ENCODE measurements around the gene PRKCE. TPM values are rescaled to one million over a fixed set of nuclear protein-coding genes. Genes with fewer than 3 reads are reported as not detected.

PRKCE gene
- polyA plus RNA-seq, 1 donor, result 8.7 TPM

DNA sequence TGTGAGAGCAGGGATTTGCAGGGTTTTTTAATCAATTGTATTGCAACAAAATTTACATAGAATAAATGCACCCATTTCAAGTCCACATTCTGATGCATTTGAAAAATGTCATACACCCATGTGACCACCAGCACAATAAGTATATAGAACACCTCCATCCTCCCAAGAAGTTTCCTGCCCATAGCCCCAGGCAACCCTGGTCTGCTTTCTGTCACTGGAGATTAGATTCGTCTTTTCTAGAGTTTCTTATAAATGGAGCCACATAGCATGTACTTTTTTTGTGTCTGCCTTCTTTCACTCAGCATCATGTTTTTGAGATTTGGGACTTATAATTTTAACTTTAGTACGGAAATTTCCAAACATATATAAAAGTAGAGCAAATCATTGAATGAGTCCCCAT lies 518.6 kb downstream of the PRKCE start:
- DNase-seq, result no peak

DNA sequence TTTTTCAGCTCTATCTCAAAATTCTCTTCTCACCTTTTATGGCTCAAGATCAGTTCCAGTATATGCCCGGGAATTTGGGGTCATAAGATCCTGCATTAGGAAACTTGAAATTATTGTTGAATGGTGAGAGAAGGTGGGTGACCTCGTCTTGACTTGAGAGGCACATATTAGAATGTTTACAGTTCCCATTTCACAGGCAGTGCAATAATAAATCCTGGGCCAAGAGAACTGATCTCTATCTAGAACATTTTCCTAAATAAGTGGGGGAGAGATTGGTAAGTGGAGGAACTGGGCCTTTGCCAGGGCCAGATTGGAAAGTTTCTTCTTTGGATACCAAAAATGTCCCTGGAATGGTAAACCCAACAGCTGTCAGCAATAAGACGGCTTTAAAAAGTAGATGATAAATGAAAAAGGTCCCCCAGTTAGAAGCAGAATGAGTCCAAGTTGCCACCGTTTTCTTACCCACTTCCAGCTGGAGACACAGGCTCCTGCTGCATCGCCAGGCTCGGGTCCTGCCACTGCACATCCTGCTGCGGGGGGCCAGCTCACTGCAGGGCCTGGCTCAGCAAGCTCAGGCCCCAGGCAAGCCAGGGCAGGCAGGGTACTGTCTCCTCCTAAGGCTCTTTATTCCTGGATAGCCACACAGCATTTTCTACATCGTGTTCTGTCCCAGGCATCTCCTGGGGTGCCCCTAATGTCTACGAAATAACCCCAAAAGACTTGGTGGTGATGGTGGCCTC lies 519.3 kb downstream of the PRKCE start:
- DNase-seq, result no peak

DNA sequence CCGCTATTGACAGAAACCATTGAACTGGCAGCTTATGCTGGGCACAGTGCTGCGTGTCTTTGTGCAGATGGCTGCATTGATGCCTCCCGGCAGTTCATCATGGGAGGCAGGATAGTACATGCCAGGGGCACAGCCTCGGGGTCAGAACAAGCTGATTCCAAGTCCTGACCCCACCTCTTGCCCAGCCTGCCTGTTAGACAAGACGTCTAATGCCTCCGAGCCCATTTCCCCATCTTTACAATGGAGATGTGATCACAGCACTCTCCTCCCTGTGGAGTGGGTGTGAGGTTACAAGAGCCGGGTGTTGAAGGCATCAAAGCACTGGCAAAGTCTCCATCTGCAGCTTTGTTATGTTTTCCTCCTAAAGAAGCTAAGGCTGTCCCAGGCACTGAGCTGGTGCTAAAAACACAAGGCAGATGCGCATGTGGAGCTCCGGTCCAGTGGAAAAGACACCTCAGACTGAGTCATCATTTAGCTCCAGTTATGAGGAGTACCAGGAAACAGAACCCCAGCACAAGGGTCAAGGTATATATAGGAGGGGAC lies 520.0 kb downstream of the PRKCE start:
- peak; percentile 22 for DNase-seq

DNA sequence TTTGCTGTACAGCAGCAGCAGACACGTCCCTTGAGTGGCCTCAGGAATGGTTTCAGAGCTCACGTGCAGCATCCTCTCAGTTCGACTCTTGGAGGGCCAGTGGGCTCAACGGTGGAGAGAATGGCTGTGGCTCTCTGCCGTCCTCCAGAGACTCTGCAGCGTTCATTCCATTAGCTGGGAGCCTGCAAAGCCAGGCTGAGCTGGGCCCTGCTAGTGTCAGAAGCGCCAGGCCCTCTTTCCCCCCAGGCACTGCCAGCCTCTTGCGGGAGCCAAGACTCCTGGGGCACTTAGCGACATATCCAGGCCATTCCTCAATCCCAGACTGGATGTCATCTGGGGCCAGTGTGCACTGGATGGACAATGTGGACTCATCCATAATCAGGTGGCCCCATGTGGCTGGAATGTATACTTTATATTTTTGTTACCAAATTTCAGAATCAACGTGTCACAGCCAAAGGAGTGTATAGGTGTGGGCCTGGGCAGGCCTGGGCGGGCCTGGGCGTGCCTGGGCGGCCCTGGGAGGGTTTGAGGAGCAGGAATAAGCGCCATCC lies 520.6 kb downstream of the PRKCE start:
- no peak for DNase-seq

DNA sequence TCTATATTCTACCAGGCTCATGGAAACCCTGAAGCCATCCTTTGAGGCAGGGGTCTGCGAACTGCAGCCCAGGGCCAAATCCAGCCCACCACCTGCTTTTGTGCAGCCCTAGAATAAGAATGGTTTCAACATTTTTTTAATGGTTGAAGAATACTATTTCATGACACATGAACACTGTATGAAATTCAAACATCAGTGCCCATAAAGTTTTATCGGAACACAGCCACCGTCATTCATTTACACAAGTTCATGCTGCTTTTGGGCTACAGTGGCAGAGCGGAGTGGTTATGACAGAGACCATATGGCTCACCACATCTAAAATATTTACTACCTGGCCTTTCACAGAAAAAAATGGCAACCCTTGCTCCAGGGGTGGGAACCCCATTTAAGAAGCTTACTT lies 521.6 kb downstream of the PRKCE start:
- DNase-seq, result no peak

DNA sequence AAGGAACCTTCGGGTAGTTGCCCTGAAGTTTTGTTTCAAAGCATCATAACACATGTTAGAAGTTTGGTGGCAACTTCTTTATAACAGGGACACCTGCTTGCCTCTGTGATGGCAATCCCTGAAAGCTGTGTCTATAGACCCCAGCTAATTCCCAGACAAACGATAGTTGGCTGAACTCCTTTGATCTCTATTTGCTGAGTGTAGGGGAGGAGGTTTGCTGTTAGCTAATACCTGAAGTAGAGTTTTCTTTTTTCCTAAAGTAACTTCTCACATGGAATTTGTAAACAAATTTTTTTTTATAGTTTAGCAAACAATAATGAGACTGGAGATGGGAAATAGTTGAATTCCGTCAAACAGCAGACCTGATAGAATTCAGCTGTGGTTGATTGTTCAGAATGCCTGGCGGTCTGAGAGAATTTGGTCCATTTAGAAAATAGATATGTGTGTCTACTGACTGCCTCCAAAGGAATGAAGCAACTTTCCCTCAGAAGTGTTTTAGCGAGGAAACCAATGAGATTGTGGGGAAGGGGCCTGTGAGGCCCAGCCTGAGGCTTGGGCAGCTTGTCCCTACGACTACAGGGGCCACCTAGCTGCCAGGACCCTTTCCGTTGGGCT lies 522.3 kb downstream of the PRKCE start:
- no peak for DNase-seq

DNA sequence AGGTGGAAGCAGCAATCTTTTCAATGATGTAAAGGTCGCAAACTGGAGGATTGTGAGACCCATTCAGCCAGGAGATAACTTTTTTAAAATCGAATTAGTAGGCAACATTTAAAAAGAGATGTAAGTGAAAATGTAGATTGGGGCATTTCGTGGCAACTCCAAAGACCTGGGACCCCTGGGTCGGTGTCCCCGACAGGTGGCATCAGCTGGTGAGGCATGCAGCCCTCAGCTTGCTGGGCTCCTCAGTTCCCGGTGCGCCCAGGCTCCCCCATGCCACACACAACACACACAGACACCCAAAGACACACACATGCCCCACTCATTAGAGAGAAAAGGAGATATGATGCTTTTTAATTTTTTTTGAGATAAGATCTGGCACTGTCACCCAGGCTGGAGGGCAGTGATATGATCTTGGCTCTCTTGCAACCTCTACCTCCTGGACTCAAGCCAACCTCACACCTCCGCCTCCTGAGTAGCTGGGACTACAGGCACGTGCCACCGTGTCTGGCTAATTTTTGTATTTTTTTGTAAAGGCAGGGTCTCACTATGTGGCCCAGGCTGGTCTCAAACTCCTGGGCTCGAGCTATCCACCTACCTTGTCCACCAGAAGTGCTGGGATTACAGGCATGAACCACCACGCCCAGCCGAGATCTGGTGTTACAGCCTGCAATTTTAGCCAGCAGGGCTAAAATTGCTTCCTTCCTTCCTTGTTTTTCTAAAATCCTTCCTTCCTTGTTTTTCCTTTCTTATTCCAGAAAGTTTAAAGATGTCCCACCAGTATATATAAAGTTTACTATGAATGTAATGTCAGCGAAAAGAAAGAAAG lies 523.1 kb downstream of the PRKCE start:
- no peak for DNase-seq

DNA sequence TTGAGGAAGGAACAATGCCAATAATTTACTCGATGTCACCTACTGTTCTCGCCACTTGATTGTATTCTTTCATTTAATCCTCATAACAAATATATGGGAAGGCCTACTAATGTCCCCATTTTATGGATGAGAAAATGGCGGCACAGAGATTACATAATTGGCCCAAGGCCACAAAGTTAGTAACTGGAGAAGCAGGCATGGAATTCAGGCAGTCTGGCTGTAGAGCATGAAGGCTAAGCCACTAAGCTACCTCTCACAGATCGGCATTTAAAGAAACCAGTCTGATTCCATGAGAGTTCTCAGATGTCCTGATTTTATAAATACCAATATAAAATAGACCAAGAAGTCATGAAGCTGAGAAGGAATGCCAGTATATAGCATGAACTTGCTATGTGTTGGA lies 523.9 kb downstream of the PRKCE start:
- DNase-seq, result no peak

DNA sequence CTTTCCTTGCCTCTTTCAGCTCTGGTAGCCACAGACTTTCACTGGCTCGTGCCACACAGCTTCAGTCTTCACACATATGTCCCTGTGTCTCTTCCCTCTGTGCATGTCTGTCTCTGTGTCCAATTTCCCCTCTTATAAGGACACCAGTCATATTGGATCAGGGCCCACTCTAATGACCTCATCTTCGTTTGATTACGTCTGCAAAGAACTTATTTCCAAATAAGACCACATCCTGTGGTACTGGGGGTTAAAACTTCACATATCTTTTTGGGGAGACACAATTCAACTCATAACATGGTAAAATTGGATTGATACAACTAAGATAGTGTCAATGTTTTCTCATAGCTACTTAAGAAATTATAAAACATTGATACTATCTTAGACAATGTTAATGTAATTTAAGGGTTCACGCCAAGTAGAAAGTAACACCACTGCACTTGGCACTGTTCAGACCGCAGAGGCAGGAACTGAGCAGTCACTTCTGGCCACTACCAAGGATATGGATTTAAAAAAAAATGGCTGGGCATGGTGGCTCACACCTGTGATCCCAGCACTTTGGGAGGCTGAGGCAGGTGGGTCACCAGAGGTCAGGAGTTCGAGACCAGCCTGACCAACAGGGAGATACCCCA lies 526.1 kb downstream of the PRKCE start:
- DNase-seq, result no peak

DNA sequence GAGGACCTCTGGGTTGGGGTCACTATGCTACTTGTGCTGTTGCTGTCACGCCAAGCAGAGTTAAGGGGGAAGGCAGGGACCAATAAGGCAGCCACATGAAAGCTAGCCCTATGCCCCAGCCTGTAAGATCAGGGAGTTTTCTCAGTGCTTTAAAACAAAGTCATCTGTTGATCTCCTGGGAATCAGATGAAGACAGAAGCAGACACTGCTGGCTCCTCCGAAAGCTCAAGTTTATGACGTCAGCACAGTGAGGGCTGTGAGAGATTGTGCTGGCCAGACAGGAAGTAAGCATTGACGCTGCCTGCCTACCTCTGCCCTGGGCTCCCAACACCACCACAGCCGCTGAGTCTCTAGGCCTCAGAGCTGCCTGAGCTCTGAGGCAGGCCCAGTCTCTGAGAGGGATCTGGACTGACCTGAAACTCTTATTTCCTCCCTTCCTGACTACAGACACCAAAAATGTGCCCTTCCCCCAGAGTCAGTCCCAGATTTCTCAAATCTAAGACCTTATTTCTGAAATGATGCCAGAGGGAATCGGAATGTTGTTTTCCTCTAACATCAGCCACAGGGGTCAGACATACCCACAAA lies 527.7 kb downstream of the PRKCE start:
- peak; percentile 28 for DNase-seq

DNA sequence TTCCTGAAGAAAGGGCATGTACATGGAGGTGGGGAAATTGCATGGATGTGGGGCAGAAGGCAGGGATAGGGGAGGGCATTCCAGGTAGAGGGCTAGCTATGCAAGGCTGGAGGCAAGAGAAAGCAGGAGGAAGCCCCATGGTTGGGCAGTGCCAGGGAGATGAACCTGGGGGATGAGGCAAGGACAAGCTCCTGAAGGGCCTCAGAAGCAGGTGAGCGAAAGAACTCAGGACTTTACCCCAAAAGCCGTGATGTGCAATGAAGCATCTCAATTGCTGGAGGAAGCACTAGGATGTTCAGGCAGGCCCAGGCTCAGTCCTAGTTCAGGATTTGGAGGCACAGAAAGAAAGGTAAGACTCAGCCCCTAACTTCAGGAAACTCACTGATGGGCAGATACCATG lies 528.7 kb downstream of the PRKCE start:
- DNase-seq, result no peak

DNA sequence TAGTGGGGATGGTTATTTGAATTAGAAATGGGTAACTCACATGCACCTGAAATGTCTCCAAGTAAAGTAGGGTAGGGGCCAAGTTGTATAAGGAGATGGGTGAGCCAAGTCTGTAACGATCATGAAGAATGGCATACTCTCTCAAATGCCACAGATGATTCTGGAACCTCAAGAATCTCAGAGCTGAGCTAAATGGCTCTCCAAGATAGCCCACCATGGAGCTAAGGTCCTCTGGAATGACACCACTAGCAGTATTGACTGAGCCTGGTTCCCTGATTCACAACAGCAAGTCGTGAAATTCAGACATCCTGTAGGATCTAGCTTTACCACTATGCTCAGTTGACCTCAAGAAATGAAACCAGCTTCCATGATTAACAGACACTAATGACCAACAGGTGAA lies 529.8 kb downstream of the PRKCE start:
- DNase-seq, result no peak

DNA sequence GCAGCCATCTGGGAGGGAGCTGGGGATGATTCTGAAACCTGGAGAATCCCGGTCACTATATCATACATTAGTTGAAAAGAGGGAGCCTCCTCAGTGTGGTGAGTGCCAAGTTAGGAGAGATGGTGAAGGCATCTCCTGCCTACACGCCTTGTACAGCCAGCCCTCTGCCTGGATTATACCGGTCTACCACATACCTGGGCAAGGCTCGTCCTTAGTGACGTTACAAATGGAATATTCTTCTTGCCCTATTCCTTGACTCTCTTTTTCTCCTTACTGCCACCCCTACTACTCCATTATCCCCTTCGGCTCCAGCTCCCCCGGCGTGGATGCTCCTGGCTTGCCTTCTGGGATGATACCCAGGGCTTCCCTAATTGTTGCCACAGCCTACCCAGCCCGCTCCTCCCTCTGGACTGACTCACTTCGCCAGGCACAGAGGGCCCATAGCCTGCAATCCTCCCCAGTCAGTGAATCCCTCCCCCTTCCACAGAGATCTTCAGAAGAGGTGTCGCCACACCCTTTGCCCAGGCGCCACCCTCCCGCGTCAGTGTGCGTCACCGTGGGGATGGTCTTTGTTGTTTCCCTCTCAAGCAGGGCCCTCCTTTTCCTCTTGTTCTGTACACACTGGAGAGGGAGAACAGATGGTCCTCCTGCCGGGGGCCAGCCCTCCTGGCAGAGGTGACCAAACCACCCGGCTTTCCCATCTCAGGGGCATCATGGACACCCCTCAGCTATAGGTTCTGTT lies 530.5 kb downstream of the PRKCE start:
- no peak for DNase-seq

DNA sequence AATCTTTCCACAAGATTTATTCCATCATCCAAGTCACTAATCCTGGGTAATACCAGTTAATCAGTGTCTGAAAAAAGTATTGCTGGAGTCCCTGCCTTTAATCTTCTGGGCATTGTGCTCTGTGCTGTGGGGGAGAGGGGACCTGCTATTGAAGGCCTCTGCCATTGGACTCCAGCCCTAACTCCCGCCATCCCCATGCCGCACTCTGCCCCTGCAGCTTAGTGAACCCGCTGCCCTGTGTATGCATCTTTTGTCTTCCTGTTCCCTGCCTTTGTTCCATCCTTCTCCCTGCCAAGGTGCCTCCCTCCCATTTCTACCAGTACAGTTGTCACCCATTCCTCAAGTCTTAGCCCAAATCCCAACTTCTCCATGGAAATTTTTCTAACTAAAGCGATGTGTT lies 532.0 kb downstream of the PRKCE start:
- no peak for DNase-seq

DNA sequence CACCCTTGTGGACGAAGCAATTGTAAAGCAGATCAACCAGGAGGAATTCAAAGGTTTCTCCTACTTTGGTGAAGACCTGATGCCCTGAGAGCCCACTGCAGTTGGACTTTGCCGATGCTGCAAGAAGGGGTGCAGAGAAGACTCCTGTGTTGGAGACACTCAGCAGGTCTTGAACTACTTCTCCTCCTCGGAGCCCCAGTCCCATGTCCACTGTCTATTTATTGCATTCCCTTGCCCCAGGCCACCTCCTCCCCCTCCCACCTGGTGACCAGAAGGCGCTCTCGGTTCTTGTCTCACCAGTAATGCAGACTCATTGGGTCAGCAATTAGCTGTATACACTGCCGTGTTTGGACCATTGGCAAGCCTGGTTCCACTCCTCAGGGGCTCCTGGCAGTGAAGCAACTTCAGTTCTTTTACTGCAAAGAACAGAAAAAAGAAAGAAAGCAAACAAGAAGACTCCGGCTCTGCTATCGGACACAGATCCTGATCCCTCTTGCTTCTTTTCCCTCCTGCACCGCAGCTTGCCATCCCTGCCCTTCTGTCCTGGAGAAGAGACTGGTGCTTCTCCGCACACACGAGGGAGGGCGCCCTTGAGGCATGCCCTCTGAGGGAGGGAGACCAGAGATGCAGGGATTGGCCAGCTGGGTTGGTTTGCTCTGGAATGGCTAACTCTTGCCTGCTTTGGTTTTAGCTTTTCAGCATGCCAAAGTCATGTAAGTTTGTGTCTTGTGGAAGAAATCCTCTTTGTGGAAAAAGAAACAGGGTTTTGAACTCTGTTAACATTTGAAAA lies 533.5 kb downstream of the PRKCE start:
- no peak for DNase-seq

DNA sequence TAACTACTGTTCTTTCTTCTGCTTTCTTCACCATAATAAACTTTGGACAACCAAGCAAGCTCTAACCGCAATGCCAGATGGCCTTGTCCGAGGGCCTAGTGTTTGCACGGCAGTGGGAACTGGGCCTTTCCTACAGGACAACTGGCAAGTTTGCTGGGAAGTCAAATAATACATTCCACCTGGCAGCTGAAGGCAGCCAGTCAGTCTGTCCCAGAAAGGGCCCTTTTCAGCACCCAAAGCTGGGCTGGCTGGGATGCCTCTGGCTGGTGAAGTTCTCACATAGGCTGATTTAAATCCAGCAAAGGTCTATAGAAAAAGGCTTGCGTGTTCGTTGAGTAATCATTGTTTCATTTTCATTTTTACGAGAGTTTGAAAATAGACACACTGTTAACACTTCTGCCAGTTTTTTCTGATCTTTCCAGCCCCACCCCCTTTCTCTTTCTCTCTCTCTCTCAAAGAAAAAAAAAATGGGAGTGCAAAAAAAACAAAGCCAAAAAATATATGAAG lies 535.7 kb downstream of the PRKCE start:
- DNase-seq, result no peak

DNA sequence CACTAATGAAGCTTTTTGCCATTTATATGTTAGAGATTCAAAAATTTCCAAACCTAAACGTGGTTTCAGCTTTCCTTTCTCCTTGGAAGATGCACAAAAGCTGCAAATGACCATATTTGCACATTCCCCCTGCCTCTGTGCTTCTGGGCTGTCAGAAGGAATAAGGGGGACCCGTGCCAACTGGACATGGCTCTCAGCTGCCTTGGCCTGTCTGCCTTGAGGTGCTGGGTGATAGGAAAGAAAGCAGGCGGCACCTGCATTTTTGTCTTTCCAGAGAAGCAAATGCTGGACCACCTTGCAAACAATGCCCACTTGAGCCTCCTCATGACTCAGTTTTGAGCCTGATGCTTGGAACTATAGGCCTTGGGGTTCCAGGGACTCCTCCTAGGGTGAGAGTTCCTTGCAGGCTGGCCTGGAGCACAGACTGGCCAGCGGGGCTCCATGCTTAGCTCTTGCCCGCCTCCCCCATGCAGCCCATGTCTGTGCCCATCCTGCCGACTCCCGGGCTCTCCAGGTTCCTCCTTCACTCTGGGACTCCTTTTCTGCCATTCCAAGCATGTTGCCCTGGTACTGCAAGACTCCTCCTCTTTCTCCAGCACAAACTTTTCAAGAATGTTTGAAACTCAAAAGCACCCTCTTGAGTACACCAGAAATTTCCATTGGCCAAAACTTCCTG lies 536.7 kb downstream of the PRKCE start:
- no peak for DNase-seq

DNA sequence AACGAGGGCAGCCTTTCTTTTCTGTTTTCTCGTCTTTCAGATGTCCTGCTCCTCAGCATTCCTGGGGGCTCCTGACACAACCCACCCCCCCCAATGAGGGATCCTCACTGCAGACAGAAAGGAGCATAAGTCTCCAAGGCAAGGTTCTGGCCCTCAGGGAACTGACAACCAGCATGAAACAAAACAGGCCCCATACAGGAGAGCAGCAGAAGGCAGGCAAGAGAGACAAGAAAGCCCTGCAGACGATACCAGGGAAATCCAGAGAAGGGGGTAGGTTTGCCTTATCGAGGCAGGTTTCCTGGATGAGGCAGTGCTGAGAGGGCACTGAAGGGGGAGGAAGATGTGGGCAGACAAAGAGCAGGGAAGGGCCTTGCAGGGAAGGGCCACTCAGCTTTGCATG lies 541.9 kb downstream of the PRKCE start:
- DNase-seq, result no peak

DNA sequence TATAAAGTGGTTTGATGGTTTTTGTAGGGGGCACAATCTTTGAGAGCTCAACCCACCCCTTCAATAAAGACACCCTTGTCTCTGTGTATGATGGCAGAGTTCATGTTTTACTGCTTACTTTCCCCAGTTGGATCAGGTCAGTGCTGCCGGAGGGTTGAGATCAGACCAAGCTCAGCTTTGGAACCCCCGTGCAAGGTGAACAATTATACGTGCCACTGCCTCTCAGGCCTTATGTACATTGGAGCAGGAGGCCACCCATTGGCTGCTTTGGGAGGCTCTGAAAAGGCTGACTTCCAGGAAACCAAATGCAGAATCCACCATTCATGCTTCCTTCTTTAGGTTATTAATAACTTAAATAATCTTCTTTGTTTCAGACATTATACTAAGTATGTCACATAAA lies 542.4 kb downstream of the PRKCE start:
- DNase-seq, result no peak
